Esophagus (tissue), 2 donors: Measurements from ENCODE around the gene CPA1. TPM values are rescaled to one million over a fixed set of nuclear protein-coding genes. Genes with fewer than 3 reads are reported as not detected.

ENCODE experiments used
- H3K27ac ChIP-seq, 2 donors: one replicate each; pipeline ENCODE4 v1.5.1; 2013; ENCODE audit warnings: low read depth in 2 of 2, mild to moderate bottlenecking in 2 of 2, inconsistent platforms in 1 of 2, low read length in 1 of 2, moderate library complexity in 1 of 2
- H3K27me3 ChIP-seq, 2 donors: one replicate each; pipeline ENCODE4 v1.6.1; 2013; ENCODE audit warnings: low read length in 2 of 2, control low read depth in 1 of 2, mild to moderate bottlenecking in 1 of 2; ENCODE audit not compliant: insufficient read depth in 2 of 2, control insufficient read depth in 1 of 2
- H3K36me3 ChIP-seq, 2 donors: one replicate each; pipeline ENCODE4 v1.6.1; 2013; ENCODE audit warnings: low read length in 1 of 2; ENCODE audit not compliant: control insufficient read depth in 2 of 2, insufficient read depth in 2 of 2
- H3K4me1 ChIP-seq, 2 donors: one replicate each; pipeline ENCODE4 v1.6.1; 2013; ENCODE audit warnings: low read length in 1 of 2; ENCODE audit not compliant: control insufficient read depth in 2 of 2, insufficient read depth in 2 of 2
- H3K4me3 ChIP-seq, 2 donors: one replicate each; pipeline ENCODE4 v1.5.1; 2013; ENCODE audit warnings: low read length in 2 of 2, mild to moderate bottlenecking in 2 of 2, low read depth in 1 of 2, moderate library complexity in 1 of 2
- H3K9me3 ChIP-seq, 2 donors: one replicate each; pipeline ENCODE4 v1.6.1; 2013; ENCODE audit warnings: mild to moderate bottlenecking in 2 of 2, low read depth in 1 of 2, low read length in 1 of 2, moderate library complexity in 1 of 2; ENCODE audit not compliant: control insufficient read depth in 2 of 2, insufficient read depth in 1 of 2
- WGBS, 2 donors: extraction: QIAGEN DNeasy Blood & Tissue Kit; methylation state at CpG; one replicate each; pipeline ENCODE4 v1.1.7; 2013; 5-methylcytosine and 5-hydroxymethylcytosine counted together
- polyA plus RNA-seq, 2 donors: library from polyadenylated mRNA; stranded (reverse); fragments of 200-250 nt; gene quantifications; one replicate each; pipeline ENCODE4 v1.2.3, GENCODE V29; 2013
- donor health status: healthy with polysubstance abuse.
- donor health status: Bipolar disorder and iron deficiency.

The CPA1 gene
- polyA plus RNA-seq, 2 donors = 0.20 to 1.1 TPM

DNA sequence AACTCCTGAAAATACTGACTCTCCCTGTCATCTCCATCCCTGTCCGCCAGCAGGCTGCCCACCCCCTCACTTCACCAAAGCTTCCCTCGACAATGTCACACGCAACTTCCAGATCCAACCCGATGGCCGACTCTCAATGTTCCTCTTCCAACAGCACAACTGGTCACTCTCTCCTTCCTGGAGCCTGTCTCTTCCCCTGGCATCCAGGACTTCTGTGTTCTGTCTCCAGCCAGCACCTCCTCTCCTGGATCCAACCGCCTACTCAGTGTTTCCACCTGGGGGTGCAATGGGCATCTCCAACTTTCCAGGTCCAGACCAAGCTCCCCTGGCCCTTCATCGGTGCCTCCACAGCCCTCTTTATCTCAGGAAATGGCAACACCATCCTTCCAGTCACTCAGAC, 27.1 kb upstream of the CPA1 start:
- H3K9me3 ChIP-seq = no peaks in the 10 kb centered on the region
- WGBS, 2 donors = 88 to 93% methylated on average over 7 of the region's 7 CpGs
- peaks cover 8 to 19% of the 10 kb centered on the region in 2 donors for H3K4me1 ChIP-seq
- no peak overlapping the region for H3K4me3 ChIP-seq
- H3K36me3 ChIP-seq = no peaks in the 10 kb centered on the region
- peak overlapping the region; percentile 28 to 35 for H3K27ac ChIP-seq
- H3K27me3 ChIP-seq = no peaks in the 10 kb centered on the region

DNA sequence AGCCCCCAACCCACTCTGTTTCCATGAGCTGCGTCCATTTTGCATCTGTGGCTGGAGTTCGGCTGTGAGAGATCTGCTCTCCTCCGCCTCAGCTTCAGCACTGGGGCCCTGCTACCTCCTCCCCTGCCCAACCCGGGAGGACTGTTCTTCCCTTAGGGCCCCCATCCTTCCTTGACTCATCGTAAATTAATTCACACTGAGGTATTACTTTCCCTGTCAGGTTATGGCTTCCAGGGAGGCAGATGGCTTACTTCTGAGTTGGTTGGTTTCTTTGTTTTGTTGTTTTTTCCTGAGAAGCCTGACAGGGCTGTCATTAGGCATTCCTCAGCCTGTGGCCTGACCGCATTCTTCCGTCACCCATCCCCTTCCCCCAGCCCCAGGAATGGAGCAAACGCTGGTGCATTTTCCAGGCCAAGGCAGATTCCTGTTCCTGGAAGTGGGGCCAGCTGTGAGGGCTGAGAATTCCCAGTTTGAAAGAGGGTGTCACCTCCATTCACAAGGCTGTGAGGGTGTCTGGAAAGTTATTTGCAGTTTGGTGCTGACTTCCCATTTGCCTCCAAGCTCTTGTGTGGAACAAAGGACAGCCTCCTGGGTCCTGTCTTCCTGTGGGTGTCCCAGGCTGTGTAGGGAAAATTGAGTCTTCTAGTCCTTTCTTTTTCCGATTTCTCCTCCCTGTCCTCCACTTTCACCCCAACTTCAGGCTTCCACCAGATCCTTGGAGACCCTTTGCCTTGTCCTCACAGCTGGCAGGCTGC, 24.0 kb upstream of the CPA1 start:
- WGBS, 2 donors = 33 to 46% methylated on average over 9 of the region's 9 CpGs
- Histone ChIP-seq H3K27ac (peak overlapping the region; percentile 83 to 91), H3K9me3 (peaks cover 3% of the 10 kb centered on the region in 2 donors), H3K36me3 (no peaks in the 10 kb centered on the region), H3K4me3 (no peak overlapping the region), H3K27me3 (no peaks in the 10 kb centered on the region), H3K4me1 (peaks cover 8 to 16% of the 10 kb centered on the region in 2 donors)

DNA sequence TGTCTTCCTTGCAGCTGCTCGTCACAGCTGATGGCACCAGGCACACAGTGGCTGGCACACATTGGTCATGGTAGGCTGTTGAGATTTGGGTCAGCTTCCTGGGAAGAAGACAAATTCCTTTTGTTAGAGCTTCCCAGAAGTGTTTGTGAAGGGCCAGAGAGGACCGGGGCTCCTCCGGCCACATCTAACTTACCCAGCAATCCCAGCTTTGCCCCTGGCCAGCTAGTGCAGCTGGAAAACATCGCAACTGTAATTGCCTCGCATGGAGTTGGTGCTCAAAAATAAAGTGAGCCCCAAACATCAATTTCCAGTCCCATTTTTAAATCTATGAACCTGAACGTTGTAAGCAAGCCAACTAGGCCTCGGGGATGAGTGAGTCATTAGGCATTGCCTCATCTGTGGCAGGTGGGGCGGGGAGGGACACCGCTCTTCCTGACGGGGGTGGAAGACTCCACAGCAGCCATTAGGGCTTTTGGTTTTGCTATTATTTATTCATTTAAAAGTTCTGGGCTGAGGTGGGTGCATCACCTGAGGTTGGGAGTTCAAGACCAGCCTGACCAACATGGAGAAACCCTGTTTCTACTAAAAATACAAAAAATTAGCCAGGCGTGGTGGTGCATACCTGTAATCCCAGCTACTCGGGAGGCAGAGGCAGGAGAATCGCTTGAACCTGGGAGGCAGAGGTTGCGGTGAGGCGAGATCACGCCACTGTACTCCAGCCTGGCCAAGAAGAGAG, 23.2 kb upstream of the CPA1 start:
- Histone ChIP-seq H3K9me3 (peaks cover 3% of the 10 kb centered on the region in 2 donors), H3K27ac (peak overlapping the region; percentile 83 to 91), H3K36me3 (no peaks in the 10 kb centered on the region), H3K4me3 (no peak overlapping the region), H3K27me3 (no peaks in the 10 kb centered on the region), H3K4me1 (peaks cover 8 to 12% of the 10 kb centered on the region in 2 donors)
- WGBS, 2 donors = 48 to 65% methylated on average over 16 of the region's 16 CpGs

DNA sequence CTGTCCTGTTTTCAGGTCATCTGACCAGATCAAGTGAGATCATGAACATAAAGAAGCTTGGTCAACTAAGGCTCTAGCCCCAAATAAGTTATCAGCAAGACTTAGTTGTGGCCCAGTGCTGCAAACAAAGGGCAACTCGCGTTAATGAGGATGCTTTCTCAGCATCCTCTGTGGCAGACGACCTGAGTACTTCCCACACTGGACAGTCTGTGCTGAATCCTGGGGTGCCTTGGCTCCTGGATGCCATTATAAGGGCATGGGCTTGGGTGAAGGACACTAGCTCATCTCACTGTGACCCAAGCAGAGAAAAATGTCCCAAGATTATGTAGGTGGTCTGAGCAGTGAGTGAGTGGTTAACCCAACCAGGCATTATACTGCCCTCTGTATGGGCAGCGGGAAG, 21.8 kb upstream of the CPA1 start:
- H3K27me3 ChIP-seq = no peaks in the 10 kb centered on the region
- no peak overlapping the region for H3K27ac ChIP-seq
- no peaks in the 10 kb centered on the region for H3K36me3 ChIP-seq
- H3K4me1 ChIP-seq = peaks cover 8 to 12% of the 10 kb centered on the region in 2 donors
- no peak overlapping the region for H3K4me3 ChIP-seq
- H3K9me3 ChIP-seq = peaks cover 3% of the 10 kb centered on the region in 2 donors
- 95% methylated on average over 4 of the region's 4 CpGs for WGBS, 2 donors

DNA sequence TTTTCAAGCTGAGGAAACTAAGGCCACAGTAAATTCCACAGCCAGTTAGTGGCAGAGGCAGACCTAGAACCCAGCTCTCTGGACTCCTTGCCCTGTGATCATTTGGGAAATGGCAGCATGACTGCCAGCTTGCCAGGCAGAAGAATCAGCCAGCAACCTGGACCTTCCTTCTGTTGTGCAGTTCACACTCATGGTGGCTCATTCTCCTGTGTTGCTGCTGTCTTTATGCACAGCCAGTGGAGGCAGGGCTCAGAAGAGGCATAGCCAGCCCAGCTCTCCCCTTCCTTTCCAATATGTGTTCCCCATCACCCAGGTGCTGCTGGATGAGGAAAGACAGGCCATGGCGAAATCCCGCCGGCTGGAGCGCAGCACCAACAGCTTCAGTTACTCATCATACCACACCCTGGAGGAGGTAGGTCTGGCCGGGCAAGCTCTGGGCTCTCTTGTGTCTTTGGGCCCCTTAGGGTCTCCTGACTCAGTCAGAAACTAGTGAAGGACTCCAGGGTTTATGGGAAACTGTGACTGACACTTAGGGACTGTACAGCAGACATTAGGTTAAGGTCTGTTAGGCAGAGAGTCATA, 20.9 kb upstream of the CPA1 start:
- Histone ChIP-seq H3K4me1 (peaks cover 8 to 12% of the 10 kb centered on the region in 2 donors), H3K36me3 (no peaks in the 10 kb centered on the region), H3K4me3 (no peak overlapping the region), H3K9me3 (peaks cover 3% of the 10 kb centered on the region in 2 donors), H3K27me3 (no peaks in the 10 kb centered on the region), H3K27ac (no peak overlapping the region)
- WGBS, 2 donors = 66 to 90% methylated on average over 5 of the region's 5 CpGs

DNA sequence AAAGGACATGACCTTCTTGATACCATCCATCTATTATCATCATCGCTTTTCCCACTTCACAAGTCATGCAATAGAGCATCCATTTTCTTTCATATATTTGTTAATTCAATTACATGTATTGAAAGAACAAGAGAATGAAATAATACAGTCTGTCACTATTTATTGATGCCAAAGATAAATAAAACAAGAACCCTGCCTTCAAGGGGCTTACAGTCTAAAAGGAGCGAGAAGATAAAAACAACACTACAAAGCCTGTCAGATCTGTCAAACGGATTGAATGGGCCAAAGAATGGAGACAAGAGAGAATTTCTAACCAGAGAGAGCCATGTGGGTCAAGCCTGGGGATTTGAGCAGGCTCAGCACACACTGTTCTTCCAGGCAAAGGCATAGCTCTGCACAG, 19.8 kb upstream of the CPA1 start:
- WGBS, 2 donors = 95 to 98% methylated on average over 3 of the region's 3 CpGs
- Histone ChIP-seq H3K4me1 (peaks cover 10 to 12% of the 10 kb centered on the region in 2 donors), H3K36me3 (no peaks in the 10 kb centered on the region), H3K27ac (no peak overlapping the region), H3K27me3 (no peaks in the 10 kb centered on the region), H3K9me3 (peaks cover 3% of the 10 kb centered on the region in 2 donors), H3K4me3 (no peak overlapping the region)

DNA sequence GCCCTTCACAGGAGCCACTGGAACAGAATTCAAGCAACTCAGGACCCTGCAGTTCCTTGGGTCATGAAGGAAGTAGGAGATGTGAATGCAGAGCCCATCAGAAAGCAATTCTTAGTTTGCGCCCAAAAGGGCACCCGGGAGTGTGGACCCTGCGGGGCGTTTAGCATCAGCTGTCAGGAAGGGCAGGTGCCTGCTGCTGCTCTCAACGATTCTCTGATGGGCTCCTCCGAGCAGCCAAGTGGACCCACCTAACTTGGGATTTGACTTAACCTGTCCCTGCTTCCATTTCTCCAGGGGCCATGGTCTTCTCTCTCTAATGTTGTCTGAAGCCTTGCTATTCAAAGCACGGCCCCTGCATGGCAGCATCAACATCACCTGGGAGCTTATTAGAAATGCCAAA, 18.6 kb upstream of the CPA1 start:
- no peaks in the 10 kb centered on the region for H3K27me3 ChIP-seq
- no peak overlapping the region for H3K27ac ChIP-seq
- WGBS, 2 donors = 93 to 94% methylated on average over 7 of the region's 7 CpGs
- peaks cover 2 to 5% of the 10 kb centered on the region in 2 donors for H3K4me1 ChIP-seq
- peaks cover 3% of the 10 kb centered on the region in 2 donors for H3K9me3 ChIP-seq
- no peaks in the 10 kb centered on the region for H3K36me3 ChIP-seq
- no peak overlapping the region for H3K4me3 ChIP-seq

DNA sequence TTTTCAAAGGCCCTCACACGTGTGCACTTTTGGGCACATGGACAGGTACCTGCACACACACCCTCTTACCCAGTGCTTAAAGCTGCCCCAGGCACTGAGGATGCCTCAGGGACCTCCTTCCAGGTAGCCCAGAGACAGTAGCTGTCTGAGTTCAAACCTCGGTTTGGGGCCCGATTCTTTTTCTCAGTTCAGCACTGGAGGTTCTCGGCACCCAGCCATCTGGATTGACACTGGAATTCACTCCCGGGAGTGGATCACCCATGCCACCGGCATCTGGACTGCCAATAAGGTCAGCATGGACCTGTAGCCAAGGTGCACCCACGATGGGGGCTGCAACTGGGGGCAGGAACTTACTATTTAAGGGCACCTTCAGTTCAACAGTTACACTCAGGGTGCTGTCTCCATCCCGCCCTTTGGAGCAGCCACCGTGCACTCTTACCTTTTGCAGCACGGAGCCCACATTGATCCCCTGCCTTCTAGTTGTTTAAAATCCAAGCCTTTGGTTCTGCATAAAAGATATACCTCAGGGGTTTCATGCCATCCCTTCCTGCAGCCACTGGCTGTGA, 18.0 kb upstream of the CPA1 start:
- Histone ChIP-seq H3K4me1 (peaks cover 0 to 2% of the 10 kb centered on the region in 2 donors), H3K9me3 (peaks cover 3% of the 10 kb centered on the region in 2 donors), H3K36me3 (no peaks in the 10 kb centered on the region), H3K27me3 (no peaks in the 10 kb centered on the region), H3K4me3 (no peak overlapping the region), H3K27ac (no peak overlapping the region)
- WGBS, 2 donors = 94 to 95% methylated on average over 10 of the region's 10 CpGs

DNA sequence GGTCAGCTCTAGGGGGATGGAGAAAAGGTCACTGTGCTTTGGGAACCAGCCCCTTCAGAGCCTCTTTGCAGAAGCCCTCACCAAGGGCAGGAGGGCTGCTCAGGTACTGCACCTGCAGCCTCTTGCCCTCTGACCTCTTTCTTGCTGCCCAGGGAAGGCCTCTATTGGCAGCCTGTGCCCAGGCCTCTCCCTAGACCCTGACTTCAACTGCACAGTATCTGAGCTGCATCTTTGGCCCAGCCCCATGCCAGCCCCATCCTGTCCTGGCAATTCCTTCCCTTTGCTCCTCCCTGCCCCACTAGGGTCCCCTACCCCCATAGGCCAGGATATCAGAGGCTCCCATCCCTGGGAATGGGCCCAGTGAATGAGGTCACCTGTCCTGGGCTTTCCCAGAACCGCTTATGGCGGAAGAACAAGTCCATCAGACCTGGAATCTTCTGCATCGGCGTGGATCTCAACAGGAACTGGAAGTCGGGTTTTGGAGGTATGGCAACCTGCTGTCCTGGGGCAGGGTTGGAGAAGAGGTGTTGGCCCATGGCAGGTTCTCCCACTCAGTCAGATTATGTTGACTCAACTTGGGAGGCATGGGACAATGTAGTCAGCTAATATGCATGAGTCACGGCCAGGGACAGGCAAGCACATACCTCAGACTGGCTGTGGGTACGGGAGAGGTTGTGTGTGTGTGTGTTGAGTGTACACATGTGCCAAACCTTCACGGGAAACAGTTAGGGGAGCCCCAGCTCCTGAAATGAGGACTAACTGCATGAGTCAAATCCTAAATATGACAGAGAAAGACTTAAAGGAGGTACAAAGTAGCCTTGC, 17.1 kb upstream of the CPA1 start:
- Histone ChIP-seq H3K4me1 (peaks cover 0 to 2% of the 10 kb centered on the region in 2 donors), H3K27ac (peak overlapping the region; percentile 76 to 79), H3K36me3 (no peaks in the 10 kb centered on the region), H3K27me3 (no peaks in the 10 kb centered on the region), H3K9me3 (peaks cover 3% of the 10 kb centered on the region in 2 donors), H3K4me3 (no peak overlapping the region)
- WGBS, 2 donors = 46 to 69% methylated on average over 8 of the region's 8 CpGs
